H9 (cell line): ENCODE measurements around the gene TSPAN11. TPM values are rescaled to one million over a fixed set of nuclear protein-coding genes. Genes with fewer than 3 reads are reported as not detected.

Experiments
- DNase-seq: peaks from one replicate; pipeline ENCODE4 v3.0.0-alpha.2; 2017
- H2AFZ ChIP-seq: one replicate; pipeline ENCODE4 v1.6.1; 2013; ENCODE audit warnings: mild to moderate bottlenecking, low read length, control low read depth, moderate library complexity
- H2AK5ac ChIP-seq: 2 replicates; pipeline ENCODE4 v1.6.1; 2013; ENCODE audit warnings: low read length, control low read depth, mixed read lengths; ENCODE audit not compliant: insufficient read length
- H2BK120ac ChIP-seq: one replicate; pipeline ENCODE4 v1.6.1; 2013; ENCODE audit warnings: low read depth, mild to moderate bottlenecking, low read length, control low read depth, inconsistent platforms; ENCODE audit not compliant: poor library complexity, severe bottlenecking
- H2BK12ac ChIP-seq: 2 replicates; pipeline ENCODE4 v1.6.1; 2013; ENCODE audit warnings: low read length, control low read depth, mixed read lengths, low read depth; ENCODE audit not compliant: insufficient read length
- H2BK15ac ChIP-seq: 2 replicates; pipeline ENCODE4 v1.6.1; 2013; ENCODE audit warnings: low read depth, low read length, control low read depth
- H2BK20ac ChIP-seq: one replicate; pipeline ENCODE4 v1.6.1; 2013; ENCODE audit warnings: low read depth, mild to moderate bottlenecking, low read length, control low read depth, inconsistent platforms; ENCODE audit not compliant: poor library complexity, severe bottlenecking
- H2BK5ac ChIP-seq: 2 replicates; pipeline ENCODE4 v1.6.1; 2013; ENCODE audit warnings: low read length, control low read depth, mixed read lengths; ENCODE audit not compliant: insufficient read length
- H3K14ac ChIP-seq: 2 replicates; pipeline ENCODE4 v1.6.1; 2013; ENCODE audit warnings: low read length, control low read depth; ENCODE audit not compliant: insufficient read depth
- H3K18ac ChIP-seq: 2 replicates; pipeline ENCODE4 v1.6.1; 2013; ENCODE audit warnings: low read depth, mild to moderate bottlenecking, mixed read lengths, low read length, control low read depth; ENCODE audit not compliant: insufficient read length
- H3K23ac ChIP-seq: 2 replicates; pipeline ENCODE4 v1.6.1; 2013; ENCODE audit warnings: low read length, control low read depth, mixed read lengths, low read depth; ENCODE audit not compliant: insufficient read length
- H3K23me2 ChIP-seq: 2 replicates; pipeline ENCODE4 v1.6.1; 2013; ENCODE audit warnings: low read depth, mild to moderate bottlenecking, mixed read lengths, low read length, control low read depth; ENCODE audit not compliant: insufficient read length, poor library complexity, severe bottlenecking
- H3K27ac ChIP-seq: 2 replicates; pipeline ENCODE4 v1.5.1; 2013; ENCODE audit warnings: low read length, control low read depth, mixed read lengths, low read depth; ENCODE audit not compliant: insufficient read length
- H3K27me3 ChIP-seq: 2 replicates; pipeline ENCODE4 v1.6.1; 2013; ENCODE audit warnings: low read length, control low read depth, inconsistent platforms; ENCODE audit not compliant: insufficient read depth
- H3K4ac ChIP-seq: 2 replicates; pipeline ENCODE4 v1.6.1; 2013; ENCODE audit warnings: low read depth, mild to moderate bottlenecking, control low read depth, inconsistent platforms, low read length, moderate library complexity
- H3K4me1 ChIP-seq: 2 replicates; pipeline ENCODE4 v1.6.1; 2013; ENCODE audit warnings: low read length, control low read depth, inconsistent platforms; ENCODE audit not compliant: insufficient read depth
- H3K4me2 ChIP-seq: 2 replicates; pipeline ENCODE4 v1.6.1; 2013; ENCODE audit warnings: low read length, control low read depth, mixed read lengths; ENCODE audit not compliant: insufficient read length, insufficient read depth
- H3K56ac ChIP-seq: 2 replicates; pipeline ENCODE4 v1.6.1; 2013; ENCODE audit warnings: low read depth, mild to moderate bottlenecking, mixed read lengths, low read length, control low read depth; ENCODE audit not compliant: insufficient read length
- H3K79me1 ChIP-seq: 2 replicates; pipeline ENCODE4 v1.6.1; 2013; ENCODE audit warnings: low read depth, mild to moderate bottlenecking, moderate library complexity, low read length, control low read depth, inconsistent platforms; ENCODE audit not compliant: insufficient read depth, poor library complexity, severe bottlenecking
- H3K79me2 ChIP-seq: 2 replicates; pipeline ENCODE4 v1.6.1; 2013; ENCODE audit warnings: low read length, control low read depth, inconsistent platforms; ENCODE audit not compliant: insufficient read depth
- H3K9ac ChIP-seq: 2 replicates; pipeline ENCODE4 v1.6.1; 2013; ENCODE audit warnings: low read length, control low read depth, mixed read lengths; ENCODE audit not compliant: insufficient read length; ENCODE audit errors: extremely low read depth
- H3K9me3 ChIP-seq: one replicate; pipeline ENCODE4 v1.6.1; 2013; ENCODE audit warnings: low read depth, low read length, inconsistent platforms; ENCODE audit not compliant: control insufficient read depth
- H3T11ph ChIP-seq: one replicate; pipeline ENCODE4 v1.6.1; 2013; ENCODE audit warnings: mild to moderate bottlenecking, low read length, control low read depth, inconsistent platforms
- H4K20me1 ChIP-seq: one replicate; pipeline ENCODE4 v1.6.1; 2013; ENCODE audit not compliant: control insufficient read depth, insufficient read length, insufficient read depth
- H4K5ac ChIP-seq: 2 replicates; pipeline ENCODE4 v1.6.1; 2013; ENCODE audit warnings: low read depth, mild to moderate bottlenecking, mixed read lengths, low read length, control low read depth; ENCODE audit not compliant: insufficient read length
- H4K8ac ChIP-seq: replicated peaks from 2 replicates; pipeline ENCODE4 v1.6.1; 2013; ENCODE audit warnings: low read length, control low read depth, mixed read lengths, low read depth; ENCODE audit not compliant: insufficient read length
- H4K91ac ChIP-seq: 2 replicates; pipeline ENCODE4 v1.6.1; 2013; ENCODE audit warnings: low read depth, mild to moderate bottlenecking, moderate library complexity, mixed read lengths, low read length, control low read depth; ENCODE audit not compliant: insufficient read length
- H3K27ac Mint-ChIP-seq, 3 experiments: 2 replicates in 2 of 3; 3 replicates in 1 of 3; pipeline ENCODE4 v1.8.0; 2020 to 2021; ENCODE audit warnings: mixed read lengths in 3 of 3, mild to moderate bottlenecking in 1 of 3, moderate library complexity in 1 of 3
- H3K27me3 Mint-ChIP-seq: 2 replicates; pipeline ENCODE4 v1.8.0; 2021; ENCODE audit warnings: low read depth, mild to moderate bottlenecking, moderate library complexity, mixed read lengths
- H3K36me3 Mint-ChIP-seq, 3 experiments: 2 replicates in 2 of 3; 3 replicates in 1 of 3; pipeline ENCODE4 v1.8.0; 2020 to 2021; ENCODE audit warnings: low read depth in 3 of 3, mixed read lengths in 3 of 3; ENCODE audit not compliant: insufficient read depth in 1 of 3
- H3K4me1 Mint-ChIP-seq, 2 experiments: 2 replicates each; pipeline ENCODE4 v1.8.0; 2020; ENCODE audit warnings: mixed read lengths in 2 of 2
- H3K4me3 Mint-ChIP-seq, 2 experiments: 2 replicates in 1 of 2; 3 replicates in 1 of 2; pipeline ENCODE4 v1.8.0; 2020 to 2021; ENCODE audit warnings: mild to moderate bottlenecking in 2 of 2, mixed read lengths in 2 of 2, moderate library complexity in 1 of 2
- H3K9me3 Mint-ChIP-seq, 2 experiments: 2 replicates in 1 of 2; 3 replicates in 1 of 2; pipeline ENCODE4 v1.8.0; 2020; ENCODE audit warnings: mild to moderate bottlenecking in 2 of 2, mixed read lengths in 2 of 2, moderate library complexity in 1 of 2
- CTCF ChIP-seq: fragments of 200-600 bp; sonication (generic); conservative IDR thresholded peaks from 3 replicates; pipeline ENCODE4 v1.8.0; 2021; ENCODE audit warnings: antibody characterized with exemption, mild to moderate bottlenecking
- WGBS: extraction: QIAGEN DNeasy Blood & Tissue Kit; methylation state at CpG from one replicate; pipeline ENCODE4 v1.1.7; 2013; ENCODE audit warnings: missing lambda C conversion rate, low lambda C conversion rate, mixed read lengths; ENCODE audit not compliant: insufficient read length; ENCODE audit errors: extremely low coverage; 5-methylcytosine and 5-hydroxymethylcytosine counted together
- total RNA-seq: library from RNA; stranded (reverse); gene quantifications from 2 replicates; pipeline ENCODE4 v1.2.1, GENCODE V29; 2021

The TSPAN11 gene
- total RNA-seq, 1 experiment from 2014 or later, result 4.2 TPM

- H2BK20ac ChIP-seq, result no peak overlapping the region
- H3K14ac ChIP-seq, result no peak overlapping the region
- peaks cover 8% of the 10 kb centered on the region; the same call in 1 of the 2 replicates for H3K27me3 ChIP-seq
- no peak overlapping the region for H3K4me2 ChIP-seq
- no peak overlapping the region for H3K27ac ChIP-seq
- Mint-ChIP-seq H3K4me3 (no peak overlapping the region), H3K27ac (no peak overlapping the region), H3K9me3 (peaks cover 2 to 4% of the 10 kb centered on the region in 2 experiments; a peak in 3 of 5 replicates), H3K4me1 (peaks cover 16 to 17% of the 10 kb centered on the region in 2 experiments), H3K27me3 (peaks cover 53% of the 10 kb centered on the region), H3K36me3 (no peaks in the 10 kb centered on the region; a peak in 1 of 7 replicates)
- H3K4ac ChIP-seq, result no peak overlapping the region
- H2BK120ac ChIP-seq, result no peak overlapping the region
- DNase-seq, result no peak
- H3K23me2 ChIP-seq, result peaks cover 8% of the 10 kb centered on the region
- H3K9ac ChIP-seq, result no peak overlapping the region
- H4K20me1 ChIP-seq, result no peaks in the 10 kb centered on the region
- TF ChIP-seq CTCF, result no peak
- no peak overlapping the region for H3T11ph ChIP-seq
- H3K23ac ChIP-seq, result no peak overlapping the region
- H3K79me2 ChIP-seq, result no peaks in the 10 kb centered on the region
- H2BK15ac ChIP-seq, result no peak overlapping the region
- no peak overlapping the region for H3K18ac ChIP-seq
- H4K5ac ChIP-seq, result no peak overlapping the region
- H2AK5ac ChIP-seq, result no peak overlapping the region
- H2BK5ac ChIP-seq, result no peak overlapping the region
- no peak overlapping the region for H3K56ac ChIP-seq
- no peaks in the 10 kb centered on the region for H3K4me1 ChIP-seq
- no peak overlapping the region for H4K8ac ChIP-seq
- H2BK12ac ChIP-seq, result no peak overlapping the region
- H3K79me1 ChIP-seq, result no peaks in the 10 kb centered on the region
- WGBS, result no CpG with 5 or more reads among the region's 1 CpG
- H2AFZ ChIP-seq, result no peak overlapping the region
- no peak overlapping the region for H4K91ac ChIP-seq
- H3K9me3 ChIP-seq, result no peaks in the 10 kb centered on the region
Measured at GRCh38 chr12:30923057-30923456, 3.5 kb upstream of the TSPAN11 start.
